GM18951 (cell line): ENCODE measurements around the gene CD226.
"Not testable (repeated sequence)": the region's sequence is repeated elsewhere in the genome, so short reads cannot be mapped to it uniquely, and the experiment has no call there.

ENCODE experiments used
- POLR2A ChIP-seq: IDR thresholded peaks from 4 replicates; pipeline ENCODE4 v1.6.1; 2011; ENCODE audit warnings: mild to moderate bottlenecking; ENCODE audit not compliant: insufficient read length, insufficient read depth; ENCODE audit errors: extremely low read depth
- in situ Hi-C: fragments of 300-500 bp; cut with MboI; formaldehyde crosslinking; loops from one replicate; pipeline ENCODE4 v1.12.0; 2022; ENCODE audit warnings: low sequenced_read_pairs, mixed read lengths, inconsistent platforms; ENCODE audit not compliant: unreplicated experiment

Gene CD226

GRCh38 chr18:69948919-69949537, 1.4 kb upstream of the CD226 start:
- TF ChIP-seq POLR2A: peak; percentile 20
- in situ Hi-C loops: no loop called here

GRCh38 chr18:69948256-69948655, 583 bp upstream of the CD226 start:
- in situ Hi-C loops: no loop called here
- no peak for TF ChIP-seq POLR2A

DNA sequence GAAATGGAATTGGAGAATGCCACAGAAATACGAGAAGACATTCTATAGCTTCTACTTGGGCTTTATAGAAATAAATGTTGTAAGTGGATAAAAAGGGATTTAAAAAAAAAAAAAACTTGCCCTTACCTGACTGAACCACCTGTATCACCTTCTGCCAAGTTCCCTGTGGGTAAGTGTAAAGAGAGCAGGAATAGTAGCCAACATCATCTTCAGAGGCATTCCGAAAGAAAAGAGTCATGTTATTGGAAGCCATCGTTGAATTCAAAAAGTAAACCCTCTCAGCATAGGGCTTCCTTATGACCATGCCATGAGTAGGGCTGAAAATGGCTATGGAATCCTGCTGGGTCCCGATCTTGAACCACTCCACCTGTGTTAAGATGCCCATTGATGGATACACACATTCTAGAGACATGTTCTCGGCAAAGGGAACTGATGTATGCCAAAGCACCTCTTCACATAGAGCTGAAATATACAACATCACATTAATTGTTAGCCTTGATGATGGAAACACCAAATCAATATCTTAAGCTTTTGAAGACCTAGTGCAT, 991 bp downstream of the CD226 start:
- in situ Hi-C loops: no loop called here
- TF ChIP-seq POLR2A: no peak

- in situ Hi-C loops: no loop called here
- TF ChIP-seq POLR2A: no peak
Observed at GRCh38 chr18:69945220-69946114, 2.2 kb downstream of the CD226 start.

GRCh38 chr18:69944436-69944835, 3.2 kb downstream of the CD226 start:
- in situ Hi-C loops: no loop called here
- no peak for TF ChIP-seq POLR2A

DNA sequence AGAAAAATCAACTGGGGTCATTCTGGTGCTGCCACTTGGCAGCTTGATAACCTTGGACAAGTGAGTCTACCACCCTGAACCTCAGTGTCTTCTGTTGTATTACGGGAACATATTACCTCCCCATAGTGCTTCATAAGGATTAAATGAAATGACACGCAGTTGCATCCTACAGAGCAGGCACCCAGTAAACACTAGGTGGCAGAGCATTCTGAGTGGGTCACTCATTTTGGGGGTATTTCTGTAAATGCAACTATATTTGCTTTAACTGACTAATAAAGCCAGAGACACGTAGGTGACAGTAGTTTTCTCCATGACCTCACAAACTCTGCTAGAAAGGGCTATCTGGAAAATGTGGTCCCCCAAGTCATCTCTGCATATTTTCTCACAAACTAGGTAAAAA, 4.7 kb downstream of the CD226 start:
- no peak for TF ChIP-seq POLR2A
- in situ Hi-C loops: no loop called here

- in situ Hi-C loops: no loop called here
- TF ChIP-seq POLR2A: no peak
Observed at GRCh38 chr18:69941183-69941582, 6.5 kb downstream of the CD226 start.

GRCh38 chr18:69939812-69940211, 7.9 kb downstream of the CD226 start:
- in situ Hi-C loops: not testable (repeated sequence)

GRCh38 chr18:69936191-69936558, 11.5 kb downstream of the CD226 start:
- in situ Hi-C loops: no loop called here
- TF ChIP-seq POLR2A: no peak

GRCh38 chr18:69935319-69936190, 12.1 kb downstream of the CD226 start:
- TF ChIP-seq POLR2A: no peak
- in situ Hi-C loops: no loop called here

DNA sequence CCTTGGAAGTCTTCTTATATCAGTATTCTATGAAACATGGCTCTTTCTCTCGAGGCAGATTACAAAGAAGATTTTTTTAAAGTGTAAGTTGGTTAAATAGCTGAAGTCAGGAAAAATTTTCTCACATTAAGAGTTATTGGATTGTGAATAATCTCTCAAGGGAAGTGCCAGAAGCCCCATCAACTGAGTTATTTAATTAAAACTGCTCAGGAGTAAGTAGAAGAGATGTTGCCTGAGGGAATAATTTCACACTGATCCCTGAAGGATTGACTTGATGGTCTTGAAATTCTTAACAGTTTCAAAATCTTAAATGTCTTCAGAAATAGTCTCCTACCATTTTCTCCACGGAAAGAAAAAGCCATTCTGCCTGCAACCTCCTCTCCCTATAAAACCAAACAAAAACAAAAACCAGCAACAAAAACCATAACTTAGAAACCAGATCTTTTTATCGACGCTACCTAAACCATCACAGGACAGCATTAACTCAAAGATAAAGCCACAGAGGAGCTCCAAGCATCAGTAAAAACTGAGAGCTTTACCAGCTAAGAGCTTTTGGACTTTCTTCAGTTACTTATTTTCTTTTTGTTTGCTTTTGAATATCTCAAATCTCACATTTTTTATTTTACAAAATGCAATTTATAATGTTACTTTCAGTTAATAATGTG, 12.9 kb downstream of the CD226 start:
- no peak for TF ChIP-seq POLR2A
- in situ Hi-C loops: no loop called here

- in situ Hi-C loops: no loop called here
- TF ChIP-seq POLR2A: no peak
Observed at GRCh38 chr18:69929041-69929774, 18.5 kb downstream of the CD226 start.

GRCh38 chr18:69916412-69916811, 31.3 kb downstream of the CD226 start:
- no peak for TF ChIP-seq POLR2A
- in situ Hi-C loops: no loop called here
